HG03139 (cell line): ENCODE data around the gene GRM3.

Source experiments
- ATAC-seq: cut with Tn5 transposase; IDR thresholded peaks from one replicate; pipeline ENCODE4 v1.9.1; 2021; ENCODE audit not compliant: unreplicated experiment

The GRM3 gene

DNA sequence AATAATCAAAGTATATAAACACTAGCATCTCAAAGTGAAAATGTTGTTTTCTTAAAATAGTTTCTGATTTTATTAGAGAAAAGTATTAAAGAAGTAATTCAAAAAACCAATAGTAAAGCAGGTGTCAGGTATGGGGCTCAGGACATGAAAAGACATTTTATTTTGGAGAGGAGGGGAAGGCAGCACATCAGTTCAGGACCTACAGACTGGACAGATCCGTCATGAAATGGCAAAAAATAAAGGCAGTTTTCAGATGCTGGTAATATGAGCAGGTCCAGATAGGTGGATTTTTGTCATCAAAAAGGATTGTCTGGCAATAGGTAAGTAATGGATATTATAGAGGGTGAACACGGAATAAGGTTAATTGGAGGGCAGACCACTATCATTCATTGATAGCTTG is 49.0 kb downstream of the GRM3 start:
- no peak for ATAC-seq

GRCh38 chr7:86706406-86706805 is 62.7 kb downstream of the GRM3 start:
- ATAC-seq, result no peak

DNA sequence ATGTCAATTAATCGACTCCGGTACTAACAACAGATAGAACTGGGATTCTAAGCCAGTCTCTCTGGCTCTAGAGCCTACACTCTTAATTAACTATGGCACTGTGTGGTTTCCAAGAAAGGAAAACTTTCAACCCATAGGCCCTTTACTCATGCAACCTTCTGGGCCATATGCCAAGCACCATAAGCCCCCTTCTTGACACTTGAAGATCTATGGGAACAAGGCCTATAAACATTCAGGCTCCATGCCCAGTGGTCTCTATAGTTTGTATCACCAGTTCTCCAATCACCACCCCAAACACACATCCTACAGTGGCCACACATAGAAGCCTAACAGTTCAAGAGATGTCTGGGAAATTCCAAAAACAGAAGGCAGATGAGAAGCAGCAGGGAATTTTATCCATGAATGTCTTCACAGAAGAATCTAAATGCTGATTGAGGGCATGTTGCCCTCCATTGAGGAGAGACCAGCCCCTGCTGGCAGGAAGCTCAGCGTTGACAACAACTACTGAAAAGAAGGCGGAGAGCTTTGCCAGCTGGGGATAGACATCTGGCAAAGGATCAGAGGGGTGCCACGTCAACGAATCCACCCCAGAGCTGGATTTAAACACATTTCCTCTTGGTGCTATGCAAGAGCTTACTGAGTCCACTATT is 64.4 kb downstream of the GRM3 start:
- no peak for ATAC-seq

- ATAC-seq, result no peak
These were observed 76.6 kb downstream of the GRM3 start for GRCh38 chr7:86720306-86720705.

GRCh38 chr7:86733783-86734182 is 90.1 kb downstream of the GRM3 start:
- ATAC-seq, result no peak

DNA sequence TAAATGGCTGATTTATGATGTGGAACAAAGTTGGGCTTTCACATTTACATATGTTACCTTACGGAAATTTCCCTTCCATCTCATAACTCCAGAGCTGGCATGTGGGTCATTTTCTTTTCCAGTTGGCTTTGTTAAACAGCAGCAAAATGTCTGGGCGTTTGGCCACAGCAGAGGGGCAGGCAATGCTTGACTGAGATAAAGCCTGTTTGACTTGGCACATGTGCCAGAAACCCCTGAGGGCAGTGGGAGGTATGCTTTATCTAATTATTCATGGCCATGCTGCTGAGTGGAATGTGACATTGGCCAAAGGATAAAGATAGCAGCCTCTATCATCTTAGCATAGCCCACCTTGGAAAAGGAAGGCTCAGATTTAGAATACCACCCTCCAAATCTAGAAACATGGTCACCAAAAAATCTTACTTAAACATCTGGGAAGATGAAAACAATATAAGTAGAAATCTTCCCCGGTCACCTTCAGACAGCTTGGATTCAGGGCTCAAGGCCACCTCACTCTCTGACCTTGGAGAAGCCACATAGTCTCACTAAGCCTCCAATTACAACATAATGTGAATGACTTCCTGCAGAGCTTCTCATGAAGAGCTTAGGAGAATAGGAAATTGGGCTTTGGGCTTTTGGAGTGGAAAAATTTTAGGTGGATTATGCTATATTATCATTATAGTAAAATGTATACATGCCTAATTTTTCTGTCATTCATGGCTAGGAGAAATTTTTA is 101.5 kb downstream of the GRM3 start:
- ATAC-seq, result no peak

- no peak for ATAC-seq
These were observed 104.0 kb downstream of the GRM3 start for GRCh38 chr7:86747698-86748097.

GRCh38 chr7:86748201-86748600 is 104.5 kb downstream of the GRM3 start:
- no peak for ATAC-seq

GRCh38 chr7:86748843-86749719 is 105.4 kb downstream of the GRM3 start:
- no peak for ATAC-seq

DNA sequence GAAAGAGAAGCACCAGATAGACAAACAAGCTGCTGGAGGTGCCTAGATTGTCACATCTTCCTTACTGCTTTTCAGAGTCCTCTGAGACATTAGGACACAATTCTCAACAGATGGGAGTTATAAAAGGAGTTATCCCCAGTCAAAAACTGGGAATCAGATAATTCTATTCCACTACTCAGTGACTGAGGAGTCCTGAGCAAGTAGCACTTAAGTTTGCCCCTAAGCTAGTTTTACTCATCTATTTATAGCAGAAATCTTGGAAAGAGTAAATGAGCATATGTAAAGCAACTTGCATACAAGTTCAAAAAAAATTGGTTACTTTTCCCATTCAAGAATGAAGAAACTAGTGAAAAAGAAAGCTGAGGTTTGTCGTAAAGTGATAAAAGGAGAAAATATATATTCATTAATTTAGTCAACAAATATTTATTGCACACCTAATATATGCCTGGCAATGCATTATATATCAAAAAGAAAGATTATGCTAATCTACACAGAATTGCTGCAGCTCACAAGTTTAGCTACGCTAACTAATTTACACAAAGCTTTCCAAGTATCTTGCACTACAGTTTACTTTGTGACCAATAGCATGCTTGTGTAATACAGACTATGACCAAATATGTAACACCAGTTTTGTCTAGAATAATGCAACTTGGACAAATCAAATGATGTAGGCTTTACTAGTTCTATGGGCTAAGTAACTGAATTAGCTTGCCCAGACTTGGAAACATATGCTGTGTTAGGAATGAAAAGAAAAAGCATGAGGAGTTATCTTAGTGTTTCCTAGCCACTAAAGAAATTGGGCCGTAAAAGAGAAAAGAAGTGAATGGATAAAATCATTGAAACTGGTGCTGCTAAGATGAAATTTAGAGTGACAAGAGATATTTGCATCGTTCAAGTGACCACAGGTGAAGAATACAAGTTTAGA is 106.3 kb downstream of the GRM3 start:
- ATAC-seq, result no peak

GRCh38 chr7:86760236-86760635 is 116.5 kb downstream of the GRM3 start:
- ATAC-seq, result no peak

- no peak for ATAC-seq
These were observed 118.4 kb downstream of the GRM3 start for GRCh38 chr7:86762129-86762528.

GRCh38 chr7:86765931-86766330 is 122.2 kb downstream of the GRM3 start:
- ATAC-seq, result no peak

- ATAC-seq, result no peak
These were observed 124.7 kb downstream of the GRM3 start for GRCh38 chr7:86768394-86768793.

DNA sequence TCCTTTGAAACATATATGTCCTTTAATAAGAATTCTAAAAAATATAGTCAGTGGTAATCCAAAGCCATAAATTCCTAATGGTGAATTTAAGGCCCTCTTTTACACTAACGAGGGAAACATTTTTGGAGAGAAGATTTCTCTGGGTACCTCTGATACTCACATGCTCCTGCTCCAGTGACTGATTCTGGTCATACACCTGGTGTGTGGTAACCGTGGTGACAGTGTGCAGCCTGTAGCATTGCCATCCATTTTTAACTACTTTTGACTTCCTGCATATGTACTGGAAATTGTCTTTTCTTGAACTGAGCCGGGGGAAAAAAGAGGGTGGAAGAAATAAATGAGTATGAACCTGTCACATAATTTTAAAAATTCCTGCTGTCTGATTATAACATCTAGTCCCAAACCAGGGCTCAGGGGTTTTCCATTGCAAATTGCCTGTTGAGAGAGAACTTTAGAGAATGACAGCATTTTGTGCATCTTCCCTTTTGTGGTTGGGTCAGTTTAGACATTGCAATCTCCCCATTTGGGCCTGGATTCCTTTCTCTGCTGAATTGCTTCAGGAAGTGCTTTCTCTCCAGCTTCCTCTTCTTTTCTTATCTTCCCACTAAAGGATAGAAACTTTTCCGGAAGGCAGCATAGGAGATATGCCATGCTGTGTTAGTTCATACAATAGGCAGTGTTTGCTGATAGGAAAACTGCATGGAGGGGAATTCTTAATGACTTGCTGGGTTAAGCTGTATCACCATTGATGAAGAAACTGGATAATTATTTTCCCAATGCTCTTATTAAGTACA is 125.5 kb downstream of the GRM3 start:
- ATAC-seq, result peak; percentile 69

- no peak for ATAC-seq
These were observed 129.6 kb downstream of the GRM3 start for GRCh38 chr7:86773309-86773708.

DNA sequence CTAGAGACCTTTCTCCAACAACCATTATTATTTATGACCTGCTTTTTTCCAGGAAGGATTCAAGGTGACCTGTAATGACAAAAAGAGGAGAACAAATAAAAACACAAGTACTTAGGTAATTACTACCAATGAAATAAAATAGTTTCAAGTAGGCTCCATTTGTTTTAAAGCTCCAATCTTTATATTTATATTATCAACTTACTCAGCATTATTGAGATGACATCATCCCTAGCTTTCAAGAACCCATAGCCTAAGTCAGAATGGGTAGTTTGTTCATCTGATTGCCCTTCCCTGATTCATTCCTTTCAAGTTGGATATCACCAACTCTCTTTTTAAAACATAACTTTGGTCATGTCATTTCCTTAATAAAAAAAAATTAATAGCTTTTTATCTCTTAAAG is 131.5 kb downstream of the GRM3 start:
- ATAC-seq, result no peak

GRCh38 chr7:86776136-86776535 is 132.4 kb downstream of the GRM3 start:
- ATAC-seq, result no peak

GRCh38 chr7:86778271-86778670 is 134.6 kb downstream of the GRM3 start:
- ATAC-seq, result no peak

- no peak for ATAC-seq
These were observed 141.1 kb downstream of the GRM3 start for GRCh38 chr7:86784765-86785164.
